A673 (cell line): ENCODE results near the gene KRTCAP3.

Experiments used
- EZH2 ChIP-seq: fragments of 200-600 bp; sonication (generic); IDR thresholded peaks from 2 replicates; pipeline ENCODE4 v1.6.1; 2017; ENCODE audit warnings: borderline replicate concordance, low read depth, mild to moderate bottlenecking, mixed read lengths, antibody characterized with exemption, low read length; ENCODE audit not compliant: poor library complexity, severe bottlenecking
- TF ChIP-seq, protein P1 (sequence below): fragments of 300-800, 200-600 bp; sonication (generic); conservative IDR thresholded peaks from 2 replicates; pipeline ENCODE4 v1.5.1; 2017; ENCODE audit warnings: low read depth, mild to moderate bottlenecking, antibody characterized with exemption, low read length, moderate library complexity, mixed read lengths

DNA sequence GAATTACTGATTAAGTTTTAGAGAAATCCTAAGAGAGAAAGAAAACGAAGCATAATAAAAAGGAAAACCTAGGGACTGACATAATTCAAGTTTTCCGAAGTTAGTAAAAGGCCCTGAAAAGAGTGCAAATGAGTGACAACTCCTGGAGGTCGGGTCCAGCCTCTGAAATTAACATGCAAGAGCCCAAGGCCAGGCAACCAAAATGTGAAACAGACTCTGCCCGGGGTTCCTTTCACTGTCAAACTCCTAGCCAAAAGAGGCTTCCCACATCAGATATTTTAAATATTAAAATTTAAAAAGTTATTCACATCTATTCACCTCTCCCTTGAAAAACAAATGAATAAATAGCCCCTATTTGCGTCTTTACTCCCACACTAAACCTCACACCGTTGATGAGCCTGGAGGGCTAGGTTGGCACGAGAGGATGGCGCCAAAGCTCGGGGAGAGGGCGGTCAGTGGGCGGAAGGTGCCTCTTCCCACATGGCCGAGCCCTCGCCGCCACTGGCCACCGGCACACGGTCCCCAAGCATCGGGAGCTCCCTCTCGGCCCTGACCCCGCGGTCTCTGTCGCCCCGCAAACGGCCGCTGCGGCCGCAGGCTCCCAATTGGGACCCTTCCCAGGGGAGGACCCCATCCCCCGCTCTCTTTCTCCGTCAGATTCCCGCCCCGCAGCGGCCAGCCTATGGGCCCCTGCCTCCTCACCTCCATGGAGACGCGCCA, 33.4 kb upstream of the KRTCAP3 start:
- TF ChIP-seq, protein P1, sequence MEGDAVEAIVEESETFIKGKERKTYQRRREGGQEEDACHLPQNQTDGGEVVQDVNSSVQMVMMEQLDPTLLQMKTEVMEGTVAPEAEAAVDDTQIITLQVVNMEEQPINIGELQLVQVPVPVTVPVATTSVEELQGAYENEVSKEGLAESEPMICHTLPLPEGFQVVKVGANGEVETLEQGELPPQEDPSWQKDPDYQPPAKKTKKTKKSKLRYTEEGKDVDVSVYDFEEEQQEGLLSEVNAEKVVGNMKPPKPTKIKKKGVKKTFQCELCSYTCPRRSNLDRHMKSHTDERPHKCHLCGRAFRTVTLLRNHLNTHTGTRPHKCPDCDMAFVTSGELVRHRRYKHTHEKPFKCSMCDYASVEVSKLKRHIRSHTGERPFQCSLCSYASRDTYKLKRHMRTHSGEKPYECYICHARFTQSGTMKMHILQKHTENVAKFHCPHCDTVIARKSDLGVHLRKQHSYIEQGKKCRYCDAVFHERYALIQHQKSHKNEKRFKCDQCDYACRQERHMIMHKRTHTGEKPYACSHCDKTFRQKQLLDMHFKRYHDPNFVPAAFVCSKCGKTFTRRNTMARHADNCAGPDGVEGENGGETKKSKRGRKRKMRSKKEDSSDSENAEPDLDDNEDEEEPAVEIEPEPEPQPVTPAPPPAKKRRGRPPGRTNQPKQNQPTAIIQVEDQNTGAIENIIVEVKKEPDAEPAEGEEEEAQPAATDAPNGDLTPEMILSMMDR: no peak
- no peak for TF ChIP-seq EZH2
